Kidney epithelial cell (primary cell): ENCODE measurements around the gene STAMBP. TPM values are rescaled to one million over a fixed set of nuclear protein-coding genes. Genes with fewer than 3 reads are reported as not detected.

Experiments
- DNase-seq: peaks from one replicate; pipeline ENCODE4 v3.0.0-alpha.2; 2010; ENCODE audit warnings: low read depth
- H3K27me3 ChIP-seq: 2 replicates; pipeline ENCODE4 v1.6.0; 2011; ENCODE audit warnings: low read length; ENCODE audit not compliant: control insufficient read depth, insufficient read depth
- H3K36me3 ChIP-seq: 2 replicates; pipeline ENCODE4 v1.5.1; 2011; ENCODE audit warnings: low read length; ENCODE audit not compliant: control insufficient read depth, insufficient read depth
- H3K4me3 ChIP-seq: 2 replicates; pipeline ENCODE4 v1.5.1; 2011; ENCODE audit warnings: low read depth, mild to moderate bottlenecking, control low read depth, low read length
- total RNA-seq: library from RNA; depleted of rRNA; stranded (reverse); fragments of >200 nt; gene quantifications from 2 replicates; pipeline ENCODE4 v1.2.3, GENCODE V29; 2015
- TF ChIP-seq, protein P1 (sequence below): IDR thresholded peaks from 2 replicates; pipeline ENCODE4 v1.5.1; 2011; ENCODE audit warnings: mild to moderate bottlenecking, moderate library complexity, low read length, control low read depth, inconsistent platforms; ENCODE audit not compliant: insufficient read depth, poor library complexity, severe bottlenecking

Gene STAMBP
- total RNA-seq, 1 donor from 2014 or later = 42.5 TPM

DNA sequence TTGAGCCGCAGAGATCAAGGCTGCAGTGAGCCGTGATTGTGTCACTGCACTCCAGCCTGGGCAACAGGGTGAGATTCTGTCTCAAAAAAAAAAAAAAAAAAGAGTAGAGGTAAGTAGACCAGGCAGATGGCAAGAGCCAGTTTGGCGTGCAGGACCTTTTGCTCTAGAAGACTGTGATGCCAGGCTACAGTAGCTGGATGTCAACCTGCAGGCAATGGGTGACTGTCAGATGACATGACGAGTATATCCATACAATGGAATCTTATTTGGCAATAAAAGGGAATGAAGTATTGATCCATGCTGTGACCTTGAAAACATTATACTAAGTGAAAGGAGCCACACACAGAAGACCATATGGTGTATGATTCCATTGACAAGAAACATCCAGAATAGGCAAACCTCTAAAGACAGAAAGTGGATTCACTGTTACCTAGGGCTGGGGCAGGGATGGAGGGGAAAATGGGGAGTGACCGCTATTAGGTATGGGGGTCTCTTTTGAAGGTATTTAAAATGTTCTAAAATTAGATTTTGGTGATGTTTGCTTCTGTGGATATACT lies 86.8 kb downstream of the STAMBP start:
- Histone ChIP-seq H3K4me3 (no peak overlapping the region), H3K36me3 (no peaks in the 10 kb centered on the region), H3K27me3 (no peaks in the 10 kb centered on the region)
- TF ChIP-seq, protein P1, sequence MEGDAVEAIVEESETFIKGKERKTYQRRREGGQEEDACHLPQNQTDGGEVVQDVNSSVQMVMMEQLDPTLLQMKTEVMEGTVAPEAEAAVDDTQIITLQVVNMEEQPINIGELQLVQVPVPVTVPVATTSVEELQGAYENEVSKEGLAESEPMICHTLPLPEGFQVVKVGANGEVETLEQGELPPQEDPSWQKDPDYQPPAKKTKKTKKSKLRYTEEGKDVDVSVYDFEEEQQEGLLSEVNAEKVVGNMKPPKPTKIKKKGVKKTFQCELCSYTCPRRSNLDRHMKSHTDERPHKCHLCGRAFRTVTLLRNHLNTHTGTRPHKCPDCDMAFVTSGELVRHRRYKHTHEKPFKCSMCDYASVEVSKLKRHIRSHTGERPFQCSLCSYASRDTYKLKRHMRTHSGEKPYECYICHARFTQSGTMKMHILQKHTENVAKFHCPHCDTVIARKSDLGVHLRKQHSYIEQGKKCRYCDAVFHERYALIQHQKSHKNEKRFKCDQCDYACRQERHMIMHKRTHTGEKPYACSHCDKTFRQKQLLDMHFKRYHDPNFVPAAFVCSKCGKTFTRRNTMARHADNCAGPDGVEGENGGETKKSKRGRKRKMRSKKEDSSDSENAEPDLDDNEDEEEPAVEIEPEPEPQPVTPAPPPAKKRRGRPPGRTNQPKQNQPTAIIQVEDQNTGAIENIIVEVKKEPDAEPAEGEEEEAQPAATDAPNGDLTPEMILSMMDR = no peak
- DNase-seq = no peak

GRCh38 chr2:73916666-73917065 lies 87.9 kb downstream of the STAMBP start:
- Histone ChIP-seq H3K4me3 (no peak overlapping the region), H3K36me3 (no peaks in the 10 kb centered on the region), H3K27me3 (peaks cover 2% of the 10 kb centered on the region)
- TF ChIP-seq, protein P1 = no peak
- no peak for DNase-seq

DNA sequence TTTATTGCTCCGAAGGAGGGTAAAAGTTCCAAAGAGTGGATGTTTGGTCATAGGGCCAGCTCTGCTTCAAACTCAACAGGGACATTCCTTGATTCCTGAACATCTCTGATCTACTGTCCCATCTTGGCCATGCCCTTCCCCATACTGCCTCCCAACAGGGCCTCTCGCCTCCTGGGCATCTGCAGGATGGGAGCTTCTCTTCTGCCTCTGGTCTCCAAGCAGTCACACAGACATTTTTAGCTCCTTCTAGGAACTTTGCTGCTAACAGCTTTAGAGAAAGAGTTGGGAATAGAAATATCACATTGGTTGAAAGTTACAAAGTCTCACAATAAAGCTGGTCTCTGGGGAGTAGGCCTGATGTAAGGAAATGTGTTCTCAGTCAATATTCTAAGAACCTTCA lies 88.5 kb downstream of the STAMBP start:
- H3K27me3 ChIP-seq = peaks cover 2% of the 10 kb centered on the region

DNA sequence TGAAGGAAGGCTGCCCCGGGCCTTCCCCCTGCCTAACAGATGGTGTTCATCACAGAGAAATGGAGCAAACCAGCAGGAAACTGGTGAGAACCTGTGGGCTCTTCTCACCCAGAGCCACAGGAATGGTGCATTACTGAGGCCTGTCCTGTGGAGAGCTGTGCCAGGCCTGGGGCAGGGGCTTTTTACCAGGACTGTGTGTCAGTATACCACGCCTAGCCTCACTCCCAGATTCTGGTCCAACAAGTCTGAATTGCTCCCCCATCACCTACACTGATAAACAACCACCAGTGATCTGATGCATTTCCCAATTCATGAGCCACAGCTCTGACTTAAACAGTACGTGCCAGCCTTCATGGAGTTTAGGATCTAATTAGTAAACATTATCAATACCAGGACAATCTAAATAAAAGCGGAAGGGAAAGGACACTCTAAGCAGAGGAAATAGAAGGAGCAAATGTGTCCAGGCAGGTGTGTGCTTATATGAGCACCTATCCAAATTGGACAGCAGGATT lies 89.0 kb downstream of the STAMBP start:
- no peak for DNase-seq
- H3K36me3 ChIP-seq = no peaks in the 10 kb centered on the region
- H3K4me3 ChIP-seq = no peak overlapping the region
- TF ChIP-seq, protein P1 = no peak
- H3K27me3 ChIP-seq = peaks cover 2% of the 10 kb centered on the region

More for the DNA sequence above, 88.5 kb downstream of the STAMBP start:
- no peaks in the 10 kb centered on the region for H3K36me3 ChIP-seq
- H3K4me3 ChIP-seq = no peak overlapping the region
- no peak for DNase-seq
- TF ChIP-seq, protein P1 = no peak

DNA sequence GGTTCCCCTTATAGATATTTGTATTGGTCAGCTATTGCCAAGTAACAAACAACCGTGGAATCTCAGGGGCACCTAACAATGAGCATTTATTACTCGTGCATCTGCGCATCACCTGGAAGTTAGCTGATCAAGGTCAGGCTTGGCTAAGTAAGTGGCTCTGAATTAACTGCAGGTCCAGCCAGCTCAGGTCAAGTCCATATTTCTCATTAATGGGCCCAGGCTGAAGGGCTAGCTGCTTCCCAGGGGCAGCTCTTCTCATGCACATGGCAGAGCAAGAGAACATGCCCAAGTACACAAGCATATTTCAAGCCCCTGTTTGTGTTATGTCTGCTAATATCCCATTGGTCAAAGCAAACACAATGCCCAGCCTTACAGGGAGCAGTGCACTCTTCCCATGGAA lies 90.1 kb downstream of the STAMBP start:
- peaks cover 2% of the 10 kb centered on the region for H3K27me3 ChIP-seq

More for the DNA sequence above, 90.1 kb downstream of the STAMBP start:
- TF ChIP-seq, protein P1 = no peak
- no peak overlapping the region for H3K4me3 ChIP-seq
- DNase-seq = no peak
- H3K36me3 ChIP-seq = no peaks in the 10 kb centered on the region
